Activated CD8-positive, alpha-beta memory T cell treated with anti-CD3 and anti-CD28 coated beads, Interleukin-2, amount 50 U/mL, for 1 hour (primary cell): ENCODE results near the gene NME9.
"Not testable (repeated sequence)": the region's sequence is repeated elsewhere in the genome, so short reads cannot be mapped to it uniquely, and the experiment has no call there.

ENCODE experiments used
- DNase-seq: peaks from one replicate; pipeline ENCODE4 v3.0.0-alpha.2; 2020; ENCODE audit errors: extremely low read depth

The NME9 gene, protein sequence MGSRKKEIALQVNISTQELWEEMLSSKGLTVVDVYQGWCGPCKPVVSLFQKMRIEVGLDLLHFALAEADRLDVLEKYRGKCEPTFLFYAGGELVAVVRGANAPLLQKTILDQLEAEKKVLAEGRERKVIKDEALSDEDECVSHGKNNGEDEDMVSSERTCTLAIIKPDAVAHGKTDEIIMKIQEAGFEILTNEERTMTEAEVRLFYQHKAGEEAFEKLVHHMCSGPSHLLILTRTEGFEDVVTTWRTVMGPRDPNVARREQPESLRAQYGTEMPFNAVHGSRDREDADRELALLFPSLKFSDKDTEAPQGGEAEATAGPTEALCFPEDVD

GRCh38 chr3:138329127-138329983 lies at the start of gene NME9:
NME9 (minus strand) TSS chr3:138329851; CDS start chr3:138329335, 516 bp downstream.
- peak; percentile 80 for DNase-seq

- no peak for DNase-seq
These were observed 49.3 kb upstream of the NME9 start for GRCh38 chr3:138378990-138379389.

- no peak for DNase-seq
These were observed 48.7 kb upstream of the NME9 start for GRCh38 chr3:138378331-138378730.

- DNase-seq = no peak
These were observed 48.2 kb upstream of the NME9 start for GRCh38 chr3:138377804-138378203.

DNA sequence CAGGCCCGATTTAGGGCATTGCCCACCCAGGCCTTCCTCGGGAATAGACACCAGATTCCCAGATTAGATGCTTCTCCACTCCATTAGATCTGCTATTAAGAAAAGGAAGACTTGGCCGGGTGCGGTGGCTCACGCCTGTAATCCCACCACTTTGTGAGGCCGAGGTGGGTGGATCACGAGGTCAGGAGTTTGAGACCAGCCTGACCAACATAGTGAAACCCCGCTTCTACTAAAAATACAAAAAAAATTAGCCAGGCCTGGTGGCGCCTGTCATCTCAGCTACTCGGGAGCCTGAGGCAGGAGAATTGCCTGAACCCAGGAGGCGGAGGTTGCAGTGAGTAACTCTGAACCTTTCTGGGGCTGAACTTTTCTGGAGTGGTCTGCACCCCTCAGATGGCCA lies 47.6 kb upstream of the NME9 start:
- DNase-seq = not testable (repeated sequence)

DNA sequence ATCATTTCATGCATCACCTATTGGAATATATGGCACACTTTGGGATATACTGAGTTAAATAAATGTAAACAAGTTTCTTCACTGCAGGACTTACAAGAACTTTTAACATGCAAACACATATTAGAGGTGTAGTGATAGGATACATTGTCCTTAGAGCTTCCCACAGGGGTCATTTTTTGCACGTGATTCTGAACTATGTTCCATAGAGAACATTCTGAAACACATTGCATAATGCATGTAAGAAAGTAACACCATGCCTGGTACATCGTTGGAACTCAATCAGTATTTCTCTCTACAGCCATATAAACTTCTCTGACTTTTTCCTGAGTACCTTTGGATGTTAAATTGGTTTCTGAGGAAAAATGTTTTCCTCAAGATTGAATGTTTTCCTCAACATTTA lies 47.0 kb upstream of the NME9 start:
- no peak for DNase-seq

- no peak for DNase-seq
These were observed 45.8 kb upstream of the NME9 start for GRCh38 chr3:138375447-138375846.

GRCh38 chr3:138374573-138375134 lies 45.0 kb upstream of the NME9 start:
- no peak for DNase-seq

DNA sequence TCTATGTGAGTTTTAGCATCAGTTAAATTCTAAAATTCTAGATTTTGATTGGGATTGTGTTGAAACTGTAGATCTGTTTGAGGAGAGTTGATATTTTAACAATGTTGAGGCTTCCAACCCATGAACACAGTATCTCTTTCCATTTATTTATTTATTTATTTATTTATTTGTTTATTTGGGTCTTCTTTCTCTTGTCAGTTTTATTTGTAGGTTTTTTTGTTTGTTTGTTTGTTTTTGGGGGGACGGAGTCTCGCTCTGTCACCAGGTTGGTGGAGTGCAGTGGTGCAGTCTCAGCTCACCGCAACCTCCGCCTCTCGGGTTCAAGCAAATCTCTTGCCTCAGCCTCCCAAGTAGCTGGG lies 44.1 kb upstream of the NME9 start:
- DNase-seq = no peak

DNA sequence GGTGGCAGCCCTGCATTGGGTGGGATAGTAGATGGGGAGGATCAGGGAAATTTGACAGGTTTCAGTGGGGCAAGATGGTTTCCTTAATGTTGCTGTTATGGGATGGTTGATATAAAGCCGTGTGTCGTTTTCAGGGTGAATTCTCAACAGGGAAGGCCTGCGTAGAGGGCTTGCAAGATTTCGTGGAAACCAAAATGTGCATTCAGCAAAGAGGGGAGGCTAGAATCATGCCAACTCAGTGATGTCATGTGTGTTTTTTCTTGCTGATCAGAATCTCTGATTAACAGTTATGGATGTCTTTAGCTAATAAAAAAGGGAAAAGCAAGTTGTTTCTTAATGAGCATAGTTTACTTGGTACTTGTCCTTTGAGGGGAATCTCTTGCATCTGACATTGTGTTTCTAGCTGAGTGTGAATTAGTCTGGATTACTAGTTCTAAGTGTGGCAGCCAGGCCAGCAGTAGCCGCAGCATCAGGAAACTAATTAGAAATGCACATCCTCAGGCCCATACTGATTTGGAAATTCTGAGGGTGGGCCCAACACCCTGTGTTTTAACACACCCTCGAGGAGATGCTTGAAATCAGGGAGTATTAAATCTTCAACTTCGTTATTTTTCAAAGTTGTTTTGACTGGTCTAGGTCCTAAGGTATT lies 43.6 kb upstream of the NME9 start:
- no peak for DNase-seq

- no peak for DNase-seq
These were observed 41.7 kb upstream of the NME9 start for GRCh38 chr3:138371070-138371965.

- no peak for DNase-seq
These were observed 40.7 kb upstream of the NME9 start for GRCh38 chr3:138370321-138370720.

DNA sequence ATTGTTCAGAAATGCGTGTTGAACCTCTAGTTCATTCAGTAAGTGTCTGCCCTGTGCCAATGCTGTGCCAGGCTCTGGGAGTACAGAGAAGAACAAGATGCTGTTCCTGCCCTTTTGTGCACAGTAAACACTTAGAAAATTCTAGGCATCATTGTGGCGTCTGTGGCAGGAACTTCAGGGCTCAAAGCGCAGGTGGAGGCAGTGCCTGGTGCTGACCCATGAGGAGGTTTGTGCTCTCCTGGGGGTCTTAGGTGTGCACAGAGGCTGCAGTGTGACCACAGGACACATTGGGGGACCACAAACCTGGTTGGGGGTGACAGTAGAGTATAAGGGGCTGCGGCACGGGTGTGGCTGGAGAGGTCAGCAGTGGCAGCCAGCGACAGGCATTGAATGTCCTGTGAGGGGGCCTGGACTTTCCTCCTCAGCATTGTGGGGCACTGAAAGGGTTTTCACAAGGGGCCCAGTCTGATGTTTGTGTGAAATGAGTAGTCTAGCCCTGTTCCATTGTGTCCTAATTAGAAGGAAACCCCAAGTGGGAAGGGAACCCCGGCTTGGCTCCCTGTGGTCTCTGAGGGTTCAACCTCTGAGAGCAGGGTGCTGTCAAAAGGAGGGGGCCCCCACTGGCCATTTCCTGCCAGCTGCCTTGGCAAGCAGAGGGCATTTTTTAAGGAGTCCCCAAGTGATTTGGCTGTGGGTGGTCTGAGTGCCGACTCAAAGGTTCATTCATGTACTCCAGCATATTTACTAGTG lies 39.7 kb upstream of the NME9 start:
- no peak for DNase-seq

GRCh38 chr3:138367911-138368310 lies 38.3 kb upstream of the NME9 start:
- DNase-seq = no peak

GRCh38 chr3:138367326-138367850 lies 37.7 kb upstream of the NME9 start:
- DNase-seq = no peak

- no peak for DNase-seq
These were observed 36.5 kb upstream of the NME9 start for GRCh38 chr3:138366006-138366759.

DNA sequence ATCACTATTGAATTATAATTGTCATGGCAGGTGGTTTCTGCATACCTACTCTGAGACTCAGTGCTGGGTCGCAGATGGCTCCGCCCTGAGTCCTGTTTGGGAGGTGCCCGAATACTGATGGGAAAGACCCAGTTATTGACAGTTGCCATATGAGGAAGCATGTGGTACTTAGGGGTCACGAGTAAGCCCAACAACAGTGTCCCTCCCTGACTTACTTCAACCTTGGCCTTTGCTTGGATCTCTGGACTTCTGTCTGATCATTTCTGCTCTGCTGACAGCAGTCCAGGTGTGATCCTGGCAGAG lies 35.6 kb upstream of the NME9 start:
- no peak for DNase-seq

DNA sequence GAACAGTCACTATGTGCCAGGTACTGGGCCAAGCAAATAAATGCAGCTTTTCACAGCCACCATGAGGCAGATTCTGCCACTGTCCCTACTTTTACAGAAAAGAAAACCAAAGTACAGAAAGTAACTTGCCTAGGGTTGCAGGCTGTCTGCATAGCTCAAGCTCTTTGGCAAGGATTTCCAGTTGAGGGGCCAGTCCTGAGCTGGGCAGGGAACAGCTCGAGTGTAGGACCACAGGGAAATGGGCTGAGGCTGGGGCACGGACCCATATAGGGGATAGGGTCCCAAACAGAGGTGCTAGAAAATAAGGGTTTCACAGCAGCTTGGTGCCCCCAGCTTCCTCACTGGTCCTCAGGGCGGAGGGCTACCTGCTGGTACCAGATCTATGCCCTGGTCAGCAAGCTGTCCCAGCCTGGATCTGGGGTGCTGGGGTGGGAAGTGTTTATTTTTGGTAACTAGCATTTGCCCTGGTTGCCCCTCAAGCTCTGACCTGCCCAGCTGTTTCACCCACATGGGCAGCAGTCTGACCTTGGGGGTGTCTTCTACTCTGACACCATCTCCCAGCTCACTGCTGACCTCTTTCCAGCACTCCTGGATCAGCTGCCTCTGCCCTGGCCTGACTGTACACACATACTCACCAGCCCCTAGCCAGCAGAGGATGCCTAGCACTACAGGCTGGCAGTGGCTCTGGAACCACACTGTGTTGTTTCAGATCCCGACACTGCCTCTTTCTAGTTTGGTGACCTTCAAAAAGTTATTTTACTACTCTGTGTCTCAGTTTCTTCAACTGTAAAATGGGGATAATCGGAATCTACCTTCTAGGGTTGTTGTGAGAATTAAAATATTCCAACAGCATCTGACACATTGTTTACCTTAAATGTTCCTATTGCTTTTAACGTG lies 35.0 kb upstream of the NME9 start:
- no peak for DNase-seq

DNA sequence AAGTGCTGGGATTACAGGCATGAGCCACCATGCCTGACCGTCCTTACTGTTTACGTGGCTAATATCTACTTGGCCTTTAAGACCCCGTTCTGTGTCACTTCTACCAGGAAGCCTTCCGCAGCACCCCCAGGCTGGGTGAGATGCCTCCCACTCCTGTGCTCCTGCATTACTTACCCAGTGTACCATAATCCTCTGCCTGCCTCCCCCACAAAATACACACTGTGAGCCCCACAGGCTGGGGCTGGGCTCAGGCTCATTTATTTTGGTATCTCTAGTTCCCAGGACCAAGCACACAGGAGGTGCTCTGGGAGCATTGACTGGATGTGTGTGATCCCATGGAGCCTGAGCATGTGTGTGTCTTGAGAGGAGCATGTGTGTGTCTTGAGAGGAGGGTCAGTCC lies 33.7 kb upstream of the NME9 start:
- no peak for DNase-seq
